Erythroblast (primary cell): Measurements from ENCODE around the gene ENPP7.

Source experiments
- GATA1 ChIP-seq: IDR thresholded peaks from 2 replicates; pipeline ENCODE4 v1.6.1; 2011; ENCODE audit warnings: low read depth, mild to moderate bottlenecking, control low read depth, low read length, moderate library complexity
- POLR2A ChIP-seq: IDR thresholded peaks from 2 replicates; pipeline ENCODE4 v1.6.1; 2011; ENCODE audit warnings: mild to moderate bottlenecking, low read length

DNA sequence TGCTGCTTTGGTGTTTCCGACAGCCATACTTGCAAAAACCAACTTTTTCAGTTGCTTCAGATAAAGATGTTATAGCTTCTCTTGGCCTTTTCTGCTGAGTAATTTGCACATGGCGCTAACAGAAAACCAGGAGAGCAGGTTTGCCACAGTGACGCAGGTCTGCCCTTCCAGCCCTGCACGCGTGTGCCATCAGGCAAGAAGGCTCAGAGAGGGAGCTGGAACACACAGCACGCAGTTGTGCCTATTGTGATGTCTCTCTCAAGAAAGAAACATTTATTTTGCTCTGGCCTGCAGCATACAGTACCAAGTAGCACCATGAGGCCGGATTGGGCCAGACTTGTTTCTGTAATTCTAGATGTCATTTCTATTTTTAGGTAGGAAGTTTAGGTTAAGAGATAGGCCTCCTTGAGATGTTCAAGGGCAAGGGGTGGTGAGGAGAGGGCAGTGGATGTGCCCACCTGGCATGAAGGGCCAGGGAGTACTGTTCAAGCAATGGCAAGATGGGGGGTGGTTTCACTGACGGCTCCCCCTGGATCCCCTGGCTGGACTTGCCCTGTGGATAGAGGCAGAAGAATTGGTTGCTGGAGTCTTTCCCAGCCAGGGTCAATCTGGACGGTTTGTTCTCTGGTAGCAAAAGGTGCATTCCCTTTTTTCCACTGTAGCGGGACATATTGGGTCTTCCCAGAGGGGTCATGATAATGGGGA lies 49.1 kb downstream of the ENPP7 start:
- TF ChIP-seq POLR2A: no peak
- TF ChIP-seq GATA1: no peak
